BJ (cell line): Measurements from ENCODE around the gene MRPL24. TPM values are rescaled to one million over a fixed set of nuclear protein-coding genes. Genes with fewer than 3 reads are reported as not detected.

Experiments
- CTCF ChIA-PET: fragments of 350-600 bp; formaldehyde crosslinking; extraction: SDS; loops from one replicate; lab custom pipeline; 2021; ENCODE audit warnings: antibody characterized with exemption, inconsistent platforms; lab: Yijun Ruan, JAX
- POLR2A ChIA-PET: fragments of 300-600 bp; sonication (Branson Sonifier 250); formaldehyde crosslinking; extraction: SDS; loops from one replicate; lab custom pipeline; 2021; ENCODE audit warnings: antibody characterized with exemption; lab: Charles Lee
- DNase-seq: peaks from one replicate; pipeline ENCODE4 v3.0.0-alpha.2; 2011; ENCODE audit warnings: low read depth
- H3K27me3 ChIP-seq: 2 replicates; pipeline ENCODE4 v1.6.0; 2011; ENCODE audit warnings: low read length; ENCODE audit not compliant: control insufficient read depth, insufficient read depth
- H3K36me3 ChIP-seq: 2 replicates; pipeline ENCODE4 v1.5.1; 2011; ENCODE audit warnings: low read length; ENCODE audit not compliant: control insufficient read depth, insufficient read depth
- H3K4me3 ChIP-seq: 2 replicates; pipeline ENCODE4 v1.5.1; 2011; ENCODE audit warnings: low read depth, mild to moderate bottlenecking, control low read depth, low read length
- polyA plus RNA-seq: library from polyadenylated mRNA; depleted of rRNA; stranded (reverse); fragments of >200 nt; gene quantifications from 2 replicates; pipeline ENCODE4 v1.2.3, GENCODE V29; 2011
- TF ChIP-seq, protein P1 (sequence below): IDR thresholded peaks from 2 replicates; pipeline ENCODE4 v1.5.1; 2011; ENCODE audit warnings: low read depth, mild to moderate bottlenecking, control low read depth, inconsistent platforms, low read length, moderate library complexity; ENCODE audit not compliant: insufficient read depth

Gene MRPL24
- polyA plus RNA-seq, 1 experiment = 120 TPM

DNA sequence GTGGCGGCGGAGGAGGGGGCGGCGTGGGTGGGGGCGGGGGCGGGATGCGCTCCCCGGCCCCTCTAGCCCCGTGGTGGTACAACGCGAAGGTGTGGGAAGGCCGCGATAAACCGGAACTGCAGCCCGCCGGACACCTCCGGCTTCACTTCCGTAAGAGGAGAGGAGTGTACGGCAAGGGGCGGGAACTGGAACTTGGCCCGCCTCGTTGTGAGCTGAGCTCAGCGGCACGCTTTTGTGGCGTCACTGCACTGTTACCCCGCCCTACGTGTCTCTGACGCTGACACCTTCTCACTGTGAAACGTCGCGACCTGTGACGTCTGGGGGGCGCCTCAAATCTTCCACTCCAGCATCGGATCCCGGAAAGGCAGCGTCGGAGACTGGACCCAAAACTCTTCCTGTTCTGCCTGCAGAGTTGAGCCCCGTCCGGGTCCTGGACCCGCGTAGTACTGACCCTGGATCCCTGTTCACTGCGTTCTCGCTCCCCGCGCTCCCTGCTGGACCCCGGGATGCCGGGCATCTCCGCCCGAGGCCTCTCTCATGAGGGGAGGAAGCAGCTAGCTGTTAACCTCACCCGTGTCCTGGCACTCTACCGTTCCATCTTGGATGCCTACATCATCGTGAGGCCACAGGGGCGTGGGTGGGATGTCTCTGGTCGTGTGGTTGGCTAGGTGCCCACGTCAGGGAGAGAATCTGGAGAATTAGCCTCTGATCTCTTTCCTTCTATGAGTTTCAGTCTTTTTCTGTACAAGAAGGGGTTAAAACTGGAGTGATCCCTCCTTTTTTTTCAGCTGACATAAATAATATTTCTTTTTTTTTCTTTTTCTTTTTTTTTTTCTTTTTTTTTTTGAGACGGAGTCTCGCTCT lies 12.1 kb downstream of the MRPL24 start, which contains the start of gene ISG20L2:
ISG20L2 (minus strand) TSS at position 168 of the 864 bp plus-strand sequence. CDS start 1,114 bp downstream, outside the sequence.
- Histone ChIP-seq H3K4me3 (peak within 1 kb of the TSS; percentile 89), H3K36me3 (peaks cover 6% of the 10 kb centered on the region), H3K27me3 (no peaks in the 10 kb centered on the region)
- POLR2A ChIA-PET = interaction anchor here (0.5 to 1.4 kb wide), 5 partner anchors 12 to 159 kb away, joined by 3 to 11 read pairs (median 3); partner anchors contain the start of gene MRPL24
- TF ChIP-seq, protein P1, sequence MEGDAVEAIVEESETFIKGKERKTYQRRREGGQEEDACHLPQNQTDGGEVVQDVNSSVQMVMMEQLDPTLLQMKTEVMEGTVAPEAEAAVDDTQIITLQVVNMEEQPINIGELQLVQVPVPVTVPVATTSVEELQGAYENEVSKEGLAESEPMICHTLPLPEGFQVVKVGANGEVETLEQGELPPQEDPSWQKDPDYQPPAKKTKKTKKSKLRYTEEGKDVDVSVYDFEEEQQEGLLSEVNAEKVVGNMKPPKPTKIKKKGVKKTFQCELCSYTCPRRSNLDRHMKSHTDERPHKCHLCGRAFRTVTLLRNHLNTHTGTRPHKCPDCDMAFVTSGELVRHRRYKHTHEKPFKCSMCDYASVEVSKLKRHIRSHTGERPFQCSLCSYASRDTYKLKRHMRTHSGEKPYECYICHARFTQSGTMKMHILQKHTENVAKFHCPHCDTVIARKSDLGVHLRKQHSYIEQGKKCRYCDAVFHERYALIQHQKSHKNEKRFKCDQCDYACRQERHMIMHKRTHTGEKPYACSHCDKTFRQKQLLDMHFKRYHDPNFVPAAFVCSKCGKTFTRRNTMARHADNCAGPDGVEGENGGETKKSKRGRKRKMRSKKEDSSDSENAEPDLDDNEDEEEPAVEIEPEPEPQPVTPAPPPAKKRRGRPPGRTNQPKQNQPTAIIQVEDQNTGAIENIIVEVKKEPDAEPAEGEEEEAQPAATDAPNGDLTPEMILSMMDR = no peak
- DNase-seq = peak; percentile 87
- CTCF ChIA-PET = interaction anchor here (0.9 to 41.7 kb wide), 8 partner anchors 18 to 199 kb away, joined by 3 to 1556 read pairs (median 105); partner anchors contain the start of genes CRABP2, INSRR, NES and NTRK1

DNA sequence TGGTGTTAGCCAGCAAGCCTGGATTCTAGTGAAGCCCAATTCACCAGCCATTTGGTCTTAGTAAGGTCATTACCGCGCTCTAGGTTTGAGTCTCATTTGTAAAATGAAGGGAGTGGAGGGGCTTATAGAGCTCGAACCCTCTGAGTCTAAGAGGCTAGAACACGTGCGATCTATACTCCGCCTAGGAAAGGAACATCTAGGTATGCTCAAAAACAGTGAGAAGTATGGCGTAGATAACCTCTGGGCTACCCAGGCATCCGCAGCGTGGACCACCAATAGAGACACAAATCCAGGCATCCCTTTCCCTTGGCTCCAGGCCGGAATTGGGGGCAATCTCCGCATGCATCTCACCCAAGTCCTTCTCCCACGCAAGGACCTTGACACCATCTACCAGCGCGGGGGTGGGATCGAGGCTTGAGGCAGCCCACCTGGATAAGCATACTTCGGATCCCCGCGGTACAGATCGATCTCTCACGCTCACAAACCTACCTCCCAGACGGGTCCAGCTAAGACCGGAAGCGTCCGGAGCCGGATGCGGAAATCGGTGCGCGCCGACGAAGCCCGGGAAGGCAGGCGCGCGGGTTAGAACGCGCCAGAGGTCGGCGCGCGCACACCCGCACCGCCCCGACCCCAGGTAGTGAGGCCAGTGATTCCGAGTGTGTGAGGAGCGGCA lies 12.8 kb downstream of the MRPL24 start, which contains the start of gene METTL25B:
METTL25B (plus strand) TSS at position 544 of the 673 bp plus-strand sequence. CDS start 636 bp downstream, outside the sequence.
- ChIA-PET POLR2A (interaction anchor here (0.5 to 1.4 kb wide), 5 partner anchors 13 to 159 kb away, joined by 3 to 11 read pairs (median 3); partner anchors contain the start of gene MRPL24), CTCF (interaction anchor here (0.7 to 41.7 kb wide), 16 partner anchors 17 to 200 kb away, joined by 3 to 1556 read pairs (median 21); partner anchors contain the start of genes CRABP2, INSRR, NES and NTRK1)
- Histone ChIP-seq H3K36me3 (peaks cover 5% of the 10 kb centered on the region; the same call in 1 of the 2 replicates), H3K27me3 (no peaks in the 10 kb centered on the region), H3K4me3 (peak within 1 kb of the TSS; percentile 89)
- DNase-seq = no peak
- TF ChIP-seq, protein P1 = no peak

DNA sequence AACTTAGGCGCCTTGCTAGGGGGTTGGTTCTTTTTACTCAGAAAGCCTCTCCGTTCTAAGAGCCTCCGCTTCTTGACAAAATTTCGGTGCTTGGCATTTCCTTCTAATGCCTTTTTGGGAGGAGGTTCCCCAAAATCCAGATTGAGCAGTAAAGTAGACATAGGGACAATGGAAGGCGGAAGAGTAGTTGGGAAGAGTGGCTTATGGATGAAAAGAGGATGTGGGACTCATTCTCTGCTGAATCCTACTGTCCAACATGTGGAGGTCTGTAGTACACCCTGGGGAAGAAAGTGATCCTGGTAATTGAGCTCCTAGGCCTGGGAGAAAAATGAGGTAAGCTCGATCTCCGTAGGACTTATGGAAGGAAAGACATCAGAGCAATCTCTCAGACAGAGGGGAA lies 13.4 kb downstream of the MRPL24 start:
- Histone ChIP-seq H3K36me3 (peaks cover 9% of the 10 kb centered on the region), H3K4me3 (peak overlapping the region; percentile 89), H3K27me3 (no peaks in the 10 kb centered on the region)
- DNase-seq = no peak
- ChIA-PET CTCF (interaction anchor here (0.6 to 41.7 kb wide), 21 partner anchors 14 to 201 kb away, joined by 3 to 1556 read pairs (median 15); partner anchors contain the start of genes CRABP2, INSRR, MRPL24 and NES), POLR2A (interaction anchor here (1.1 kb wide), 1 partner anchor 73 kb away, joined by 3 read pairs; no protein-coding TSS in a partner anchor)
- TF ChIP-seq, protein P1 = no peak

DNA sequence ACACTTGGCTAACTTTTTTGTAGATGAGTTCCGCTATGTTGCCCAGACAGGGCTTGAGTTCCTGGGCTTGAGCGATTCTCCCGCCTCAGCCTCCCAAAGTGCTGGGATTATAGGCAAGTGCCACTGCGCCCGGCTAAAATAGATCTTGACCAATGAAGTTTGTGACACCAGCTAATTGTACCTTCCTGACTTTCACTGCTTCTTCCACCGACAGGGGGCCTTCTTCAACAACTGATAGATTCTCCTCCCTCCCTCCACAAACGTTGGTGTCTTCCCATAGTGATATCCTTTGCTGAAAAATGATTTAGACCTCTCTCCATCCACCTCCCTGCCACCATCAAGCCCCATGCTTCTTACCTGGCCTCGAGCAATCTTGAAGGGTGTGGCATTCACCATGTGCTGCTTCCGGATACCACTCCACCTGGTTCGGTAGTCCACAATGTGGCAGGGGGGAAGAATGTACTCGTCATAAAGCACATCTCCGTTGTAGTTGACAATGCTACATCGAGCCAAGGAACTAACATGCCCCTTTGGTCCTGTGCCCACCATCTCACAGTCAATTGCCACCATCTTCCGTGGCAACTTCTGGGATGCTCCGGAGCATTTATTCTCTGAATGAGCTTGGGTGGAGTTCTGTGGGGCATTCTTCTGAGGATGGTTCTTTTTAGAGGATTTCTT lies 14.2 kb downstream of the MRPL24 start:
- ChIA-PET POLR2A (interaction anchor here (0.6 to 1.3 kb wide), 2 partner anchors 37 to 822 kb away, joined by 4 to 8 read pairs; no protein-coding TSS in a partner anchor), CTCF (interaction anchor here (0.6 to 41.7 kb wide), 53 partner anchors 15 to 233 kb away, joined by 3 to 1556 read pairs (median 5); partner anchors contain the start of genes CRABP2, INSRR, MRPL24 and NES)
- Histone ChIP-seq H3K27me3 (no peaks in the 10 kb centered on the region), H3K4me3 (peak overlapping the region; percentile 35), H3K36me3 (peaks cover 9% of the 10 kb centered on the region)
- no peak for DNase-seq
- TF ChIP-seq, protein P1 = peak; percentile 72
